Measurements from ENCODE around the gene CASK.

The CASK gene

GRCh38 chrX:41912923-41913322 is 10.4 kb downstream of the CASK start:
- DNase-seq, result no peak

GRCh38 chrX:41909068-41909467 is 14.3 kb downstream of the CASK start:
- DNase-seq, result peak; percentile 14

- DNase-seq, result no peak
Observed at GRCh38 chrX:41906515-41907187, 16.7 kb downstream of the CASK start.

GRCh38 chrX:41903544-41903943 is 19.8 kb downstream of the CASK start:
- DNase-seq, result no peak

GRCh38 chrX:41900321-41900720 is 23.0 kb downstream of the CASK start:
- no peak for DNase-seq

GRCh38 chrX:41895826-41896225 is 27.5 kb downstream of the CASK start:
- no peak for DNase-seq

- no peak for DNase-seq
Observed at GRCh38 chrX:41890026-41890423, 33.3 kb downstream of the CASK start.

GRCh38 chrX:41889317-41890025 is 33.9 kb downstream of the CASK start:
- DNase-seq, result no peak

GRCh38 chrX:41887691-41888090 is 35.7 kb downstream of the CASK start:
- no peak for DNase-seq

GRCh38 chrX:41885724-41886123 is 37.6 kb downstream of the CASK start:
- no peak for DNase-seq

- no peak for DNase-seq
Observed at GRCh38 chrX:41881166-41881565, 42.2 kb downstream of the CASK start.

GRCh38 chrX:41877167-41877566 is 46.2 kb downstream of the CASK start:
- no peak for DNase-seq

- DNase-seq, result no peak
Observed at GRCh38 chrX:41875142-41875541, 48.2 kb downstream of the CASK start.

- no peak for DNase-seq
Observed at GRCh38 chrX:41870719-41871151, 52.6 kb downstream of the CASK start.

GRCh38 chrX:41868392-41868977 is 54.9 kb downstream of the CASK start:
- DNase-seq, result no peak

- no peak for DNase-seq
Observed at GRCh38 chrX:41863343-41864203, 59.8 kb downstream of the CASK start.

- DNase-seq, result no peak
Observed at GRCh38 chrX:41862562-41863184, 60.7 kb downstream of the CASK start.

GRCh38 chrX:41858161-41858775 is 65.1 kb downstream of the CASK start:
- DNase-seq, result no peak

GRCh38 chrX:41857670-41858069 is 65.7 kb downstream of the CASK start:
- no peak for DNase-seq

GRCh38 chrX:41846714-41847113 is 76.6 kb downstream of the CASK start:
- DNase-seq, result no peak

GRCh38 chrX:41837270-41837944 is 85.9 kb downstream of the CASK start:
- no peak for DNase-seq

GRCh38 chrX:41828826-41829225 is 94.5 kb downstream of the CASK start:
- DNase-seq, result no peak
